Spleen (tissue), 7 donors: ENCODE results near the gene ABCC1.

Source experiments
- POLR2A ChIP-seq, 3 donors: fragments of 450-650 bp; IDR thresholded peaks; one replicate each; pipeline ENCODE4 v1.5.1; 2017; ENCODE audit warnings: antibody characterized with exemption in 3 of 3, mild to moderate bottlenecking in 1 of 3
- POLR2AphosphoS5 ChIP-seq, 3 donors: sonication (generic); formaldehyde crosslinking; IDR thresholded peaks; one replicate each; pipeline ENCODE4 v1.5.1; 2017; ENCODE audit warnings: antibody characterized with exemption in 3 of 3
- TF ChIP-seq, protein P1 (sequence below), 11 experiments: fragments of 200-600 bp in 7 of 11; fragments of 450-650 bp in 4 of 11; sonication (generic) in 4 of 11; IDR thresholded peaks in 8 of 11; conservative IDR thresholded peaks in 3 of 11; 1 replicate in 7 of 11; 2 replicates in 4 of 11; pipeline versions ENCODE4 v1.4.0 to v1.8.0; 2016 to 2021; ENCODE audit warnings: antibody characterized with exemption in 11 of 11, inconsistent platforms in 4 of 11, mild to moderate bottlenecking in 1 of 11
- donor health status: DM: no; HTN: no; CAD: no; lungs with moderate emphysema.
- donor health status: DM: no; HTN: no; CAD: no.
- donor health status: DM: no; HTN: no; CAD: no.

DNA sequence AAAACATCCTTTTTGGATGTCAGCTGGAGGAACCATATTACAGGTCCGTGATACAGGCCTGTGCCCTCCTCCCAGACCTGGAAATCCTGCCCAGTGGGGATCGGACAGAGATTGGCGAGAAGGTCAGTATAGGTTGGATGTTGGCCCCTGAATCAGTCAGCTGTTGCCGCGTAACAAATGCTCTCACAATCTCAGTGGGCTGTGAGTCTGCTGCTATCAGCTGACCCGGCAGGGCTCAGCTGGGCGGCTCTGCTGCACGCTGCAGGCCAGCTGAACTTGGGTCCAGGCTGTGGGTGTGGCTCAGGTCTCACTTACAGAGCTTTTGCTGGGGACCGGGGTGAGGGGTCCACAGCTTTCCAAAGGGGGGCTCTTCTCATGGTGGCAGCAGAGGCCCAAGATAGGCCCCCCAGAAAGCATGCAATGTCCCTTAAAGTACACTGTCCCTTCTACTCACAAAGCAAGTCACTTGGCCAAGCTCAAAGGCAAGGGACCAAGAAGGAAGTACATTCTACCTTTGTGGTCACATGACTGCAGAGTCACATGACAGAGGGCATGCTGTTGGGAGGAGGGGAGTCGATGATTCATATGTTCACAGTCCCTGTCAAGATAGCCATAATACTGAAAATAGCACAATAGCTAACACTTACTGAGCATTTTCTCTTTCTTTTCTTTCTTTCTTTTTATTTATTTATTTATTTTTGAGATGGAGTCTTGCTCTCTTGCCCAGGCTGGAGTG, 134.2 kb downstream of the ABCC1 start:
- TF ChIP-seq, protein P1, sequence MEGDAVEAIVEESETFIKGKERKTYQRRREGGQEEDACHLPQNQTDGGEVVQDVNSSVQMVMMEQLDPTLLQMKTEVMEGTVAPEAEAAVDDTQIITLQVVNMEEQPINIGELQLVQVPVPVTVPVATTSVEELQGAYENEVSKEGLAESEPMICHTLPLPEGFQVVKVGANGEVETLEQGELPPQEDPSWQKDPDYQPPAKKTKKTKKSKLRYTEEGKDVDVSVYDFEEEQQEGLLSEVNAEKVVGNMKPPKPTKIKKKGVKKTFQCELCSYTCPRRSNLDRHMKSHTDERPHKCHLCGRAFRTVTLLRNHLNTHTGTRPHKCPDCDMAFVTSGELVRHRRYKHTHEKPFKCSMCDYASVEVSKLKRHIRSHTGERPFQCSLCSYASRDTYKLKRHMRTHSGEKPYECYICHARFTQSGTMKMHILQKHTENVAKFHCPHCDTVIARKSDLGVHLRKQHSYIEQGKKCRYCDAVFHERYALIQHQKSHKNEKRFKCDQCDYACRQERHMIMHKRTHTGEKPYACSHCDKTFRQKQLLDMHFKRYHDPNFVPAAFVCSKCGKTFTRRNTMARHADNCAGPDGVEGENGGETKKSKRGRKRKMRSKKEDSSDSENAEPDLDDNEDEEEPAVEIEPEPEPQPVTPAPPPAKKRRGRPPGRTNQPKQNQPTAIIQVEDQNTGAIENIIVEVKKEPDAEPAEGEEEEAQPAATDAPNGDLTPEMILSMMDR (IDR thresholded peaks at IDR 0.05 in 8 of 11, conservative IDR thresholded peaks at IDR 0.05 in 3 of 11) = no peak
- no peak for TF ChIP-seq POLR2AphosphoS5 (IDR thresholded peaks at IDR 0.05)
- no peak for TF ChIP-seq POLR2A (IDR thresholded peaks at IDR 0.05)
